G401 (cell line): ENCODE measurements around the gene MTAP. TPM values are rescaled to one million over a fixed set of nuclear protein-coding genes. Genes with fewer than 3 reads are reported as not detected.

Experiments
- DNase-seq: peaks from one replicate; pipeline ENCODE4 v3.0.0-alpha.2; 2015; ENCODE audit warnings: low spot score
- in situ Hi-C: cut with HindIII; loops from 2 replicates; pipeline ENCODE4 v1.10.0; 2016; ENCODE audit warnings: low sequenced_read_pairs, mixed read lengths
- total RNA-seq: library from RNA; depleted of rRNA; stranded (reverse); fragments of >200 nt; shearing (Covaris generic); gene quantifications from 2 replicates; pipeline ENCODE4 v1.2.3, GENCODE V29; 2014; rRNA removed

MTAP gene
- total RNA-seq, 1 experiment from 2014 or later: 15.1 TPM

- in situ Hi-C loops: no loop called here
- DNase-seq: no peak
These were observed 181.1 kb downstream of the MTAP start for GRCh38 chr9:21983561-21983935.

- no peak for DNase-seq
- in situ Hi-C loops: no loop called here
These were observed 181.7 kb downstream of the MTAP start for GRCh38 chr9:21984101-21984500.

GRCh38 chr9:21985964-21986667 is 183.7 kb downstream of the MTAP start:
- no peak for DNase-seq
- in situ Hi-C loops: no loop called here

Other genes starting within 250 kb of the MTAP start
- 8.4 and 14.6 TPM in 2 replicates for gene CDKN2A, start 191.8 kb downstream of the MTAP start, total RNA-seq
- not detected in 2 replicates for gene CDKN2B-AS1, start 192.2 kb downstream of the MTAP start, total RNA-seq
- gene CDKN2B, start 206.7 kb downstream of the MTAP start, total RNA-seq: 0.61 and 2.6 TPM in 2 replicates